NCI-H2171 (cell line): ENCODE data around the gene RPS6KA2.

ENCODE experiments used
- DNase-seq: peaks from one replicate; lab custom pipeline; 2025; lab: John Stamatoyannopoulos, UW

Gene RPS6KA2

DNA sequence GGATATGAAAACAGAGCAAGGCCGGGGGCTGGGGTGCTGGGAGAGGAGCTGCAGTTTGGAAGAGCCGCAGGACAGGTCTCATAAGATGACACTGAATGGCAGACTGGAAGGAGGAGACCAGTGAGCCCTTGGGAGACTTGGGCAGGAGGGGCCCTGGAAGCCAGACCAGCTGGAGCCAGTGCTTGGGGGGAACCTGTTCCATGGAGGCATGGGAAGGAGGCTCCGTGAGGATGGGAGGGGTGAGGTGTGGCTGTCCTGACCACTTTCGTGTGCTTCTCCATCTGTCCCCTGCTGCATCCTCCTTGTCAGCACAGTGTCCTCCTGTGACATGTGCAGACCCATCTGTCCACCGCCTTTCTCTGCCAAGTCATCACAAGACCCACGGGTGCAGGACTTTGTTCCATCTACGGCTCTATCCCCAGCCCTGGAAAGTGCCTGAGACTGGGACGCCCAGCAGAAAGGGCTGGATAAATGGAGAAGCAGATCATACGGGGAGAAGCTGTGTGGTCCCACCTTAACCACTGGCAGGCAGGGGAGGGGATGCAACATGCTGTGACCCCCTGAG, 159.5 kb downstream of the RPS6KA2 start:
- DNase-seq = no peak

DNA sequence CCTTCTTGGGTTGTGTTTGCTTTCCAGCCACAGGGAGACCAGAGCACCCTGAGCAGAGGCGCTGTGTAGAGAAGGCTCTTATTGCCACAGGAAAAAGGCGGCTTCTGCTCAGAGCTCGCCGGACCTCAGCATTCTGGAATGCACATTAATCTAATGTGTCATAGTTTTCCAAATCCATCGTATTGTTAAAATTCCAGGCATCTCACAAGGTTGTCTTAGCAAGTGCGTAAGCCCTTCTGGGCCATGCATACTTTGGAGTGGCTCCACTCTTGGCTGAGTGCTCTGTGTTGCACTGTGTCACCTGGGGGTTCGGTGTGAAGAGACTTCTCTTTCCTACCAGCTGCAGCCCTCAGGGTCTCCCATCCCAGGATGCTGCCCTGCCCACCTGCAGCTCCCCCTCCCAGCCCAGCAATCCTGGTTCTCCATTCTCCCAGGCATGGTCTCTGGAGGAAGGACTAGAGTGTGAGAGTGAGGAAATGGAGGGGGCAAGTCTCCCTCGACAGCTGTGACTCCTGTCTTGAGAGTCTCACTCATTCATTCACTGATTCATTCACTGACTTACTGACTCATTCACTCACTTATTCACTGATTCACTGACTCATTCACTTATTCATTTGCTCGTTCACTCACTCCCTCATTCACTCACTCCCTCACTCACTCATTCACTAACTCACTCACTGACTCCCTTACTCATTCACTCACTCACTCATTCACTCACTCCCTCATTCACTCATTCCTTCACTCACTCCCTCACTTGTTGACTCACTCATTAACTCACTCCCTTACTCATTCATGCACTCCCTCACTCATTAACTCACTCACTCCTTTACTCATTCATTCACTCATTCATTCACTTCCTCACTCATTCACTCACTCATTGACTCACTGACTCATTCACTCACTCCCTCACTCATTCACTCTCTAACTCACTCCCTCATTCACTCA, 160.6 kb downstream of the RPS6KA2 start:
- DNase-seq = no peak

DNA sequence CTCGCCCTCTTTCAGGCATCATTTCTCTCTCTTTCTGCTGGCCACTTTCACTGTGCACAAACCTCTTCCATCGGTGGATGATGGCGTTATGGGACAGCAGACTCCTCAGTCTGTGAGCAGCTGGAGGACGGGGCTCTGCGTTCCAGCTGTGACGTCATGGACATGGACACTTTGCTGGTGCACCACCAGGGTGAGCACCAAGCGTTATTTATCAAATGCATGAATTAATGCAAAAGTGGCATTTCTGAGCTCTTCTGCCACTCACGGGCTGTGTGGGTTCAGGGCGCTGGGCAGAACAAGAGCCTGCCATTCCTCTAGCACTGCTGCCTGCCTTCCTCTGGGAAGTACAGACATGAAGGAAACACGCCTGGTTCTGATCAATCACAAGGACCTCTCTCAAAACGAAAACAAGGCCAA, 161.4 kb downstream of the RPS6KA2 start:
- DNase-seq = no peak

DNA sequence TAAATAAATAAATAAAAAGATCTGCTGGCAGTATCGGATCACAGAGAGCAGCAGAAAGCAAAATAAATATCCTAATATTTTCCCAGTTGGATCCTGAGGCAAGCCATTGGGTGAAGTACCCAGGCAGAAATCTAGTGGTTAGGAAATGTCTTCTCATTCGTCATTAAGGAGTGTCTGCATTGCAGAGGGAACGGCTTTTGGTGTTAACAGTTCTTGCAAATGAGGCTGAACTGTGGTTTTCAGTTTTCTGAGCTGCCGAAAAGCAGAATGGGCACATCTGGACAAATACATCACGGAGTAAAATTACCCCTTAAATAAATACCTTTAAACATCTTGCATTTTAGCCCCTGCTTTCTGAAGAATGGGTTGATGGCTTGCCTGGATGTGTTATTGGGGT, 162.1 kb downstream of the RPS6KA2 start:
- DNase-seq = no peak

DNA sequence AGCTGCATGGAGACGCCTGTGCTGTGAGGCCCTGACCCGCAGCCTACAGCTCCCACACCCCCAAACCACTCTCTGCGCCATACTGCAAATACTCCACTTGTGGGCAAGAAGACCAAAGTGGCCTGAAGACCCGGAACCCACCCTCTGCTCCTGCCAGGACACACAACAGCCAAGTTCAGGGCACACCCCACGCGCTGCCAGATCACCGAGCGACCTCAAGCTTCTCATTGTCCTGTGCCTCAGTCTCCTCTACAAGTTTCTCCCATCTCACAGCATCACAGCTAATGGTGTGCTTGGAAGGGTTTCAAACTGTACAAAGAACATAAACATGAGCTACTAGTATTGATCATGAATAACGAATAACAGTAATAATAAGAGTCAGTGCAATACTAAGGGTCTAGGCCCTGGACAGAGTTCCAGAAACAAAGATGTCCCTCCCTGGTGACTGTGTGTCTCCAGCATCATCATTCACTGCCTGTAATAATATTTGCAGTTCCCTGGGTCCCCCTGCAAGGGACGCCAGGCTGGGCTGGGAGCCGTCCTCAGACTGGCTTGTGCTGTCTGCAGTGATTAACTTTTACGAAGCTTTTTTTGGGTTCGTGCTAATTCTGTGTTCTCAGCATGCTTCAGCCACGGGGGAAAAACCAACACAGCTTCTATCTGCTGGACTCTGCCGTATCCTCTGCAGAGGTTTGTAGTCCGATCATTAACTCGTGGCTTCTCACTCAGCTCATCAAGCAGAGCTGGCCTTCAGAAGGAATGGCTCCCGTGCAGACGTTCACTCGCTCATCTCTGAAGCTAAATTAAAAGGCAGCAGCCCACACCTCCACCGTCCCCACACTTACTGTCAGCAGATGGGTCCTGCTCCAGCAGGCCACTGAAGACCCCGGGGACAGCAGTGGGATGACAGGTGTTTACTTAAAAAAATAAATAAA, 162.7 kb downstream of the RPS6KA2 start:
- DNase-seq = no peak

DNA sequence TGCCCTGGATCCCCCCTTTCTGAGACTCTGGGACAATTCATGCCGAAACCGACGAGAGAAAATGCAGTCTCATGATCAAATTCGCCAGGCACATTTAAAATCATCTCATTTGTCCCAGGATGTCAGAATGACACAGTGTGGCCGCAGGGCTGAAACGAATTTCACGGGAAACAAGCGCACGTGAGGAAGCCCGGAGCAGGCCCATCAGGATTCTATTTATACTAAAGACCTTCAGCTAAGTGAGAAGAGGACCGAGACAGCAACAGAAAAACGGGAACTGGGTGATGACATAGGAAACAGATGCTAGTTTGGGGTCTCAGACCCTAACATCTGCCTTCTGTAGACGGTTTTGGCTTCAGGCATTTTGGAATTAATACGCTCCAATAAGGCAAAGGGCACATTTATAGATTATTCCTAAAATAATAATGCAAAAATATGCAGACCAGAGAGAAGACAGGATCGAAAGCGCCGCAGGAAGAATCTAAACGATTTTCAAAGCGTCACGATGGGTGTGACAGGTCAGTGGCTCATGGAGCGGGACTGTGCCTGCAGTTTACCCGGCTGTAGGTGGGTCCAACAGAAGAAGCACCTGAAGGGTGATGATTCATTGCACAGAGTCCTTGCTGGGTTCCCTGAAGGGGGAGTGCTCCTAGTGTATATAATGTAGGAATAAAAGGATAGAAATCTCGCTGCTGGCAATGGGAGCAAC, 163.5 kb downstream of the RPS6KA2 start:
- DNase-seq = no peak

DNA sequence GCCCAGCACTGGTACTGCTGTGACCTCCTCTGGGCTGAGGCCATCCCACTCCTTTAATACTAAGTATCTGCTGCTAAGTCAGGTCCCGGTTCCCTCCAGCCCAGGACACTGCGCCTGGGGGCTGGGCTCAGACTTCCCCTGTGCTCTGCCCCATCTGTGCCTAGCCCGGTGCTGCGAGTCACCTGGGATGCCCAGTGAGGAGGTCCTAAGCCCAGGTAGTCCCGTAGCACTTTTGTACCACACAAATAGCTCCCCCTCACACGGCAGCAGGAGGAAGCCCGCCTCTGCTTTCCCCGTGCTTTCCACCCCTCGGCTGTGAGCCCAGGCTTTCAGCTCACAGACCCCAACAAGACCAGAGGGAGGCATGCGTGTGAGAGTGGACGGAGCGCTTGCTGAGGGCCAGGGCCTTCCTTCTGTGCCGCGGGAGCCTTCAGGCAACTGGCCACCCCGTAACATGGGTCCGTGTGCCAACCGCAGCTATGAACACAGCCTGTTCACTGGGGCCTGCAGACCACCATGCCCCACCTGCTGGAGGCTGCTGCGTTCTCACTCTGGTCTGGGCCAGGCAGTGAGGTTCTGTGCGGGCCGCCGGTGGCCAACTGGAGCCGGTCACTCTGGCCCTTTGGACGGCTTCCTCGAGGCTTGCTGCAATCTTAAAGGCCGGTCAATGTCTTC, 164.5 kb downstream of the RPS6KA2 start:
- DNase-seq = no peak

DNA sequence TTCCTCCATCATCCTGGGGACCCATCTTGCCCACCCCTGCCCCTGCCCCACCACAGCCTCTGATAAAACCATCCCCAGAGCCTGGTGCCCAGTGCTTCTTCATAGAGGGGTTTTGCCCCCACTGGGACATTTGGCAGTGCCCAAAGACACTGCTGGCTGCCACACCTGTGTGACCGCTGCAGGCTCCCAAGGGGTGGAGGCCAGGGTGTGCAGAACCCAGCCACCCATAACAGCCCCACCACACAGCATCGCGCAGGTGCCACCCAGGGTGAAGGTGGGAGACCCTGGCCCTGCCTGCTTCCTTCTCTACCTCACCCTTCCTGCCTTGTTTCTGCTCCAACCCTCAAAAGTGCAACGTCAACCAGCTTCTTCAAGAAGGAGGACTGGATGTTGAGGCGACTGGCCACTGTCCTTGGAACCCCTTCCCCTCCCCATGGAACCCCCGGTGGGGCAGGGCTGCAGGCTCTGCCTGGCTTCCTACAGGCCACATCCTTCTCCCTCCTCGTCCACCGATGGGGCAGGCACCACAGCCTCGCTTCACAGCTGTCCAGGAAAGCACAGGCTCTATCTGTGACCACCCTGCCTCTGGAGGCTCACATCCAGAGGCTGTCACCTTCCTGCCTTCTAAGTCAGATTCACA, 165.1 kb downstream of the RPS6KA2 start:
- no peak for DNase-seq

DNA sequence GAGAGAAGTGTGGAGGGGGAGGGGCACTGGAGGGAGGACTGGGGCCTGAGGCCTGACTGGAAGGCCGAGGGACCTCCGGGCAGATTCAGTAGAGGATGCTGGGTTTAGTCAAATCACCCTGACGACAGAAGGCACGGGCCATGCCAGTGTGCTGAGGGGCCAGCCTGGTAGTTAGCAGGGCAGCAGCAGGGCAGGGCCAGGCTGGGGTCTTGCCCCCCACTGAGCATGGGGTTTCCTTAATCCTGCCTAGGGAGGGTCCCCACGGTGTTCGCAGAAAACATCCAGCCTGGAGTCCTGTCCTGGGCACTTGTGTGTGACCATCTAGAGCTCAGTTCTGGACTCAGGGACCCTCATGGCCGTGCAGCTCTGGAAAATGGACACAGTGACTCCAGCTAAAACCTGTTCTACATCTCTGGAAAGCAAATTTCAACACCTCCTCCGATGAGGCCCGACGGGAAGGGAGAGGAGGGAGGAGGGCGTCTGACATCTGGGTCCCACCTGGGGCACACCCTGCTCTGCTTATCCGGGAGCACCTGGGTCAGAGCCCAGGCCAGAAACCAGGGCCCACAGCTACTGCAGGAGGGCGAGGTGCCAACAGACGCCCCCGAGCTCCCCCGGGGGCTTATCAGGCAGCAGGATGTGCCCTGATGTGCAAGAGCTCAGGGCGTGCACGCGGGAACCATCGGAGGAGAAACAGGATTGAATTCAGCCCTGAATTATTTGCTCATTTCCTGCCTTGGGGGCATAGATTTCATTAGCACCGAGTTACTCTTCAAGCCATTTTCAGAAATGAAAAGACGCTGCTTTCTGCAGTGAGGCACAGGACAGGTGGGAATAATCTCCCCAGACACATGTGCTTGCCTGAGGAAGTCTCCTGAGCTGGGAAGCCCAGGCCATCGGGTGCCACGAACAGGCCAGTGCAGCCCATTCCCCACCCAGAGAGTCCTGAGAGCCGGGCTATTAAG, 166.3 kb downstream of the RPS6KA2 start:
- peak; percentile 77 for DNase-seq

DNA sequence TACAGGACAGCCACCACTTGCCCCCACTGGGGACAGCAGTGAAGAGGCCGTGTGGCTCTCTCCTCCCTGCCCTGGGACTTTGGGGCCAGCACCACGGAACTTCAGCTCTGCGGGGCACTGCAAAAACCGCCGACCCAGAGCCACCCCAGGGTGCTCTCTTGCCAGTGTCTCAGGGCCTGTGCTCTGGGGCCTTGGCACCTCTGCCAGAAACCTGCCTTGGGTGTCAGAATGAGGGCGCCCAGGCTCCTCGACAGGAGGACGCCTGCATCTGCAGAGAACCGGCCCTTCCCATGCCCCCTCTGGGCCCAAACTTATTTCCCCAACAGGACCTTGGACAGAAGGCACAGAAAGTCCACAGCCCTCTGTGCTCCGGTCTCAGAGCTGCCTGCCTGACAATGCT, 167.1 kb downstream of the RPS6KA2 start:
- DNase-seq = no peak

DNA sequence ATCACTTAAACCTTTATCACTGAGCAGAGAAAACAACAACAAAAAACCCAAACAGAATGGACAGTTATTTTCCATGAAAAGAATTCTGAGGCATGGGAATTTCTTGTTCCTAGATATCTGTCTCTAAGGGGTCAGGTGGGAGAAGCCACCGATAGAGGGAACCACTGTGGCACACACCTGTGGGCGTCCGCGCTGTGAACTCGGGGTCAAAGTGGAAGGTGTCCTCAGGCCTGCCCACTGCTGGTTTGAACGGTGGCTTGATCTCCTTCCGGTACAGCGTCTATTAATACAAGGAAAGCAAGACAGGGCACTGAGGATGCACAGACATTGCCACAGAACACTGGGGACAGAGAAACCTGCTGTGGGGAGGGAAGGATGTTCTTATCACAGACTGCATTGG, 167.8 kb downstream of the RPS6KA2 start:
- no peak for DNase-seq

DNA sequence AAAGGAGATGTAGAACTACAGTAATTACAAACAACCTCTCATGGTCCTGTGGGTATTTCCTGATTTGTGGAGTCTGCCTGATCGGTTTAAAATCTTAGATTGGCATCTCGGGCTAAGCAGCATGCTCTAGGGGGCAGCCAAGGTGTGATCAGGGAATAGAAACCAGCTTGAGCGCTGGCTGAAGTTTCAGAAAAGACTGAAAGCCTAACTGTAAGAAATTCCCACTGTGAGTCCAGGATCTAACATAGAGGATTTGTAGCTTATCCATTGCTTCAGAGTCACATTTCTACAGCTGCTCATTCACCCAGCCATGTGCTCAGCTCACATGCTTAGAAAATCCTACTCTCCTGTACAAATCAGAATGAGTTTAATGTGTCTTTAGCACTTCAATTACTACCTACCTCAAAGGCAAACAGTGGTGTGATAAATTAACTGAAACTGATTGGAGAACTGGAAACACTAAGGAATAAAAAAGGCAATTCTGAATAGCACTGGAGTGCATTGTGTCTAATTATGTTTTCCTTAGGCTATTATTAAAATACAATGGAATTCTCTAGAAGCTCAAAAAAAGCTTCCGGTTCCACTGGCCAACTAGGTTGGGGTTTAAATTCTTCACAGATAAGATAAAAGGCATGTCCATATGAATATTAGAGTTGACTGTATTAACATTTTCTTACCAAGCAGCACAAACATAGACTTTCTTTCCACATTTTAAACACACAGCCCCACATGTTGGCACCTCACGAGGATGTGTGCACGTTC, 170.5 kb downstream of the RPS6KA2 start:
- no peak for DNase-seq

DNA sequence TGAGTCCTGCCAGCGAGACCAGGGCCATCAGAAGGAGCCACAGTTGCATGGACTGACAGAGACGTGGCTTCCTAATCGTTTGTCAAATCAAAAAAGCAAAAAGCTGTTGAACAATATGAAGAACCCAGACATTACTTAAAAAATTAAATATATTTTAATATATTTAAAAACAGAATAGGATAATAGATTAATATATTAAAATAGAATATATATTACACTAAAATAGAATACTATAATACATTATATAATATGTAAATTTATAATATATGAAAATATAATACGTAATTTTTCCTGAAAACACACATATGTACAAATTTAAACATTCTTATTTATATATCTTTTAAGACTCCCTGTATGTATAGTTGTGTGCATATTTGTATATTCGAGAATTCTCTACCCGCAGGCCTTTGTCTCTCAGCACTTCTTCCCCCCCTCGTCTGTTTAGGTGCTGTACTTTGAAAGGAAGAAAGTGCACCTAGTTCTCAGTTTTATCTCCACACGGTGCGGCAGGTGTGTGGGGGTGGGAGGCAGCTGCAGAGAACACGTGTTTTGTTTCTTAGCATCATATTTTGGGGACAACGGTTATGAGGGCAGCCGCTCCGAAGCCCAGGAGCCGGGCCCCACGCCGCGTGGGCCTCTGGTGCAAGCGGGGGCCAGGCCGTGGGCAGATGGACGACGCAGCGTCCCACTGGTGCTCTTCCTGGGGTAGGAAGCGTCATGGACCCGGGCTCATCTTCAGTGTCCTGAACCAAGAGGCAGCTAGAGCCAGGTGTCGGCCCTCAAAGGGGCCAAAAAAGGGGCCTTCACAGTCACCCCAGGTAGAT, 172.1 kb downstream of the RPS6KA2 start:
- no peak for DNase-seq

DNA sequence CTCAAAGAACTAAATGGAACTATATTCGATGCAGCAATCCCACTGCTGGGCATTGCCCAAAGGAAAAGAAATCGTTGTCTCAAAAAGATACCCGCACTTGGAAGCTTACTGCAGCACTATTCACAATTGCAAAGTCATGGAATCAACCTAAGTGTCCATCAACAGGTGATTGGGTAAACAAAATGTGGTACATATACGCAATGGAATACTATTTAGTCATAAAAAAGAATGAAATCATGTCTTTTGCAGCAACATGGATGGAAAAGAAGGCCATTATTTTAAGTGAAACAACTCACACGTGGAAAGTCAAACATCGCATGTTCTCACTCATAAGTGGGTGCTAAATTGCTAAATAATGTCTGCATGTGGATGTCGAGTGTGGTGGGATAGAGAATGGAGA, 173.4 kb downstream of the RPS6KA2 start:
- no peak for DNase-seq

DNA sequence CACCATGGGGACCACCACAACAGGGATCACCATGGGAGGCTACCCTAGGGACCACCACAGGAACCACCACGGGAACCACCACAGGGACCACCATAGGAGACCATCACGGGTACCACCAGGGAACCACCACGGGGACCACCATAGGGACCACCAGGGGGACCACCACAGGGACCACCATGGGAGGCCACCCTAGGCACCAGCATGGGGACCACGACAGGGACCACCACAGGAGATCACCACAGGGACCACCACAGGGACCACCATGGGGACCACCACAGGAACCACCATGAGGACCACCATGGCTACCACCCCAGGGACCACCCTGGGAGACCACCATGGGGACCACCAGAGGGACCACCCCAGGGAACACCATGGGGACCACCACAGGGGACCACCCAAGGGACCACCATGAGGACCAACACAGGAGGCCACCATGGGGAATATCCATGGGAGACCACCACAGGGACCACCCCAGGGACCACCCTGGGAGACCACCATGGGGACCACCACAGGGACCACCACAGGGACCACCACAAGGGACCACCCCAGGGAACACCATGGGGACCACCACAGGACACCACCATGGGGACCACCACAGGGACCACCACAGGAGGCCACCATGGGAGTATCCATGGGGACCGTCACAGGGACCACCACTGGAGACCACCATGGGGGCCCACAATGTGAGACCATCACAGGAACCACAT, 176.7 kb downstream of the RPS6KA2 start:
- no peak for DNase-seq

DNA sequence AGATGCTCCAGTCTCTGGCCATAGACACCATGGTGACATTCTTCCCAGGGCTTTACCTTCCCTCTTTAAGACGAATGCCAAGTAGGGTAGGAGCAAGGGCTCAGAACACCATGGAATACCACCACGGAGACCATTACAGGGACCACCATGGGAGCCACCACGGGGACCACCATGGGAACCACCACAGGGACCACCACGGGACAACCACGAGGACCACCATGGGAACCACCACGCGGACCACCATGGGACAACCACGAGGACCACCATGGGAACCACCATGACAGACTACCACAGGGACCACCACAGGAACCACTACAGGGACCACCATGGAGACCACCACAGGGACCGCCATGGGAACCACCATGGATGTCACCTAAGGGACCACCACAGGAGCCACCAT, 177.4 kb downstream of the RPS6KA2 start:
- DNase-seq = no peak

DNA sequence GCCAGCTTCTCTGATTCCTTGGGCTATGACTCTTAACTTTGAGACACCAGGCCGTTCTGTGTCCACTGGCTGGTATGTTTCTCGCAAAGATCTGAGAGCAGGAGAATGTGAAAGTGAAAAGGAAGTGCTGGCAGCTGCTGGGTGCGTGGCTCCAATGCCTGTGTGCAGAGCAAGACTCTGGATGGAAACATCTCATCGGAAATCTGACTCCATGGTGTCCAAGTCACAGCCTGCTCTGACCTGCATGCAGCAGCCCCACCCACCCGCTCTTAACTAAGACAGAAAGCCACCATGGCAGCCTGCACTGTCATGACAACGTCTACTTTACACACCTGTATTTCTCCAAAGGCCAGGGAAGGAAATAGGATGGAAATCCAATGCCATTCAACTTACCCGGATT, 178.0 kb downstream of the RPS6KA2 start:
- DNase-seq = no peak
